Stimulated activated CD8-positive, alpha-beta memory T cell treated with anti-CD3 and anti-CD28 coated beads, Interleukin-7, amount 100 ng/mL, for 48 hours (primary cell): ENCODE data around the gene MORN5.
"Not testable (repeated sequence)": the region's sequence is repeated elsewhere in the genome, so short reads cannot be mapped to it uniquely, and the experiment has no call there.

Experiments used
- DNase-seq, 2 donors: peaks; one replicate each; pipeline ENCODE4 v3.0.0-alpha.2; 2020; ENCODE audit warnings: low read depth in 1 of 2; ENCODE audit errors: extremely low read depth in 1 of 2

MORN5 gene

DNA sequence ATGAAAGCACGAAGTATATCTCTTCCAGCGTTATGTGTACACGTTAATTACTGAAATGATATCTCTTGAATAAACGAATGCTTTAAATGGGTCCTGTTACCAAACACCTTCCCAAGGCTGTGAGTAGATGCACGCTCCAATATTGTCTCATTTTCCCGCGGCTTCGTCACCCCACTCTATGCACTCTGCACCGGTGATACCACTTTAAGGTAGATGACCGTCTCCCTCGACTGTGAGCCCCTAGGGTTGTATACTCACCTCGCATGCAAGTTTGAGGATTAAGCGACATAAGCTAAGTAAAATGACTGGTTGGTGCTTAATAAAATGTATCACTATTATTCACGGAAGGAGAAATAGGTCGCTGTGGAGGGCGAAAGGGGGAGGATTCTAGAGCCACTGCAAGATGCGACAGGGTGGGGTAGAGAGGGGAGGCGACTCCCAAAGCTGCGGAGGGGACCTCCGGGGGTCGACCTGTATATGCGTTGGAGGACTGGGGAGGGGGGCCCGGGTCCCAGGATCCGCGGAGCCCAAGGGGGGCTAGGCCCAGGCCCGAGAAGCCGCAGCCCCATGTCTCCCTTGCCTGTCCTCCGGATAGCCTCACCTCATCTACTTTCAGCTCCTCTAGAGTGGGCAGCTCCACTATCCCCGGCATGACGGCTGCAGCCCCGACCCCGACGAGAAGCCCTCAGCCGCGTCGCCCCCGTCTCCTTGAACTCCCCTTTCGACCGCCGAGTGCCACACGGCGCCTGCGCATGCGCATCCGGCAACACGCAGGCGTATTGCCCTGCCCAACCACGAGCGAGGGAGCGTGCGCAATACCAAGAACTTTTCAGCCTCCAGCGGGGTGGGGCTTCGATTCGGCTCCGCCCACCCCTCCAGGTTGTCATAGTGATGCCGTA lies at the start of gene MORN5, which contains the start of gene NDUFA8:
TSS of gene MORN5 (plus strand) at position 883 of the 899 bp plus-strand sequence. CDS start 65 bp downstream, outside the sequence.
TSS of gene NDUFA8 (minus strand) at position 754 of the 899 bp plus-strand sequence. CDS start at position 652, 102 bp downstream.
- peak; percentile 89 to 90 for DNase-seq

DNA sequence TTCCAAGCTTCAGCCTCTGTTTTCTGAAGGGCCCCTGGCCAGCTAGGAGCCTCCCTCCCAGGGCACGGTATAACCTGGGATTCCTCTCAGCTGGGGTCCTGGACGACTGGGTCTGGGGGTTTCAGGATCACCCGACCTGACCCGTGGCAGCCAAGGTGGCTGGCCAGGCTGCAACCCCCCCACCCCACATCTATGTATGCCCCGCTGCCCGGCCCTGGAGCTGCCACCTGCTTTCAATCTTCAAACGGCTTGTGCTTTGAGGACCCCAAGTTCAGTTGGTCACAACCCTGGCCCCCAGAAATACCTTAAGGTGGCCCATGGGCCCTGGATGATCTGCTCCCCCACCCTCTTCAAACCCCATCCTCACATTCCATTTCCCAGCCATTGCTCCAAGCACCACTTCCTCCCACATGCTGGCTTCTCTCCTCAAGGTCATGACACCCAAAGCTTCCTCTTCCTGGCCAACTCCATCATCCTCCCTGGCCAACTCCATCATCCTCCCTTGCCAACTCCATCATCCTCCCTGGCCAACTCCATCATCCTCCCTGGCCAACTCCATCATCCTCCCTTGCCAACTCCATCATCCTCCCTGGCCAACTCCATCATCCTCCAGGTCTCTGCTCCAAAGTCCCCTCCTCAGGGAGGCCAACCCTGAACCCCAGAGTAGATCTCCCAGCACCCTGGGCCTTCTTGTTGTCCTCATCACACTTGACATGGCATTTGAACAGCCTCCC lies 49.4 kb upstream of the MORN5 start:
- no peak for DNase-seq

DNA sequence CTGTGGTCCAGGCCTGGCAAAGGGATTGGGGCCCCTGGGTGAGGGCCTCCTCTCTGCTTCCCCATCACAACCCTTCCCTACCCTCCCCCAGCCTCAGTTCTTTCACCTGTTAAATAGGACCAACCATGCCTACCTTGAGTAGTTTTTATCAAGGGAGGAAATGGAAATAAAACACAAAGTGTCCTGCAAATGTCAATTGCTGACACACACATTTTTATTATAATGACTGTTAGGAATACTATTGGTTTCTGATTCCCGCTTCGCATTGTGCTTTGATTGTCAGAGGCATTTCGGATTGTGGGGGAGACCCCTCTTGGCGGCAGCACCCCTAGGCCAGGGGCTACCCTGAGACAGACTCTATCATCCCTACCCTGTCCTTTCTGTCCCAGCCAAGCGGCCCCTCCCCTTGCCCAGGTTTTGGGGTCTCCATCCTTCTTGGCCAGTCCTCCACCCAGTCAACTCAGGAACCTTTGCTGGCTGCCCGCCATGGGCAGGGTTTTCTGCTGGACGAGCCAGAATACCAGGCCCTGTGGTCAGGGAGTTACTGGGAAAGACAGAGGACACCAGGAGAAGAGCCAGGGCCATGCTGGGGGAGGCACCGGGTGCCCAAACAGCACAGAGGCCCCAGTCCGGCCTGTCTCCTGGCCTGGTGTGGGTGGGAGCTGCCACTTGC lies 48.2 kb upstream of the MORN5 start:
- no peak for DNase-seq

DNA sequence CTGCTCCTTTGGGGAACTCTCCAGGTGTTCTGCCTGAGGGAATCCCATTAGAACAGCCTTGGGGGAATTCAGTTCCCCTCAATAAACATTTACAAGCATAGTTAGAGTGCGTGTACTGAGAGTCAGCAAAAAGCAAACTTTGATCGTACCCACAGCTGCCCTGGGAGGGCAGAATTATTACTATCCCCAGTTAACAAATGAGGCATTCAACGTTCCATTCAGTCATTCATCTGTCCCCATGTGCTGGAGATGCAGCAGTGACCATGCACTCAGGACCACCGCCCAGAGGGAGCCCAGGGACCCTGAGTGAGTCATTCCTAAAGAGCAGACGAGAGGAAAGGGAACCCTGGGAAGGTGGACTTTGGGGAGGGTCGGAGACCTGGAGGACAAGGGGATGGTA lies 47.5 kb upstream of the MORN5 start:
- no peak for DNase-seq

DNA sequence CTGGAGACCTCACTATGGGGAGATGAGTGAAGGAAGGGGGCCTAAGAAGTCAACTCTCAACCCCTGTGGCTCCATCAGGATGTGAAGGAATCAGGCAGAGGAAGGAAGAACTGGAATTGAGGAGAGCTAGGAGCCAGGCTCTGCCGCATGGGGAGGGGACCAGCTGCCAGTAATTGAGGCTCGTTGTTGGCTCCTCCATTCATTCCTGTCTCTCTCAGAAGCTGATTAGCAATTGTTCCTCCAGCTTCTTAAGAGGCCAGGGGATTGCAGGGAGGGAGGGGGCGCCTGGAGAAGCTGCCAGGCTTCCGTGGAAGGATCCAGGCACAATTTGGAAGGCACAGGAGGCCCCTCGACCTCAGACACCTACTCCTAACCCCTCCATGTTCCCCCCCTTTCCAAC lies 46.1 kb upstream of the MORN5 start:
- no peak for DNase-seq

DNA sequence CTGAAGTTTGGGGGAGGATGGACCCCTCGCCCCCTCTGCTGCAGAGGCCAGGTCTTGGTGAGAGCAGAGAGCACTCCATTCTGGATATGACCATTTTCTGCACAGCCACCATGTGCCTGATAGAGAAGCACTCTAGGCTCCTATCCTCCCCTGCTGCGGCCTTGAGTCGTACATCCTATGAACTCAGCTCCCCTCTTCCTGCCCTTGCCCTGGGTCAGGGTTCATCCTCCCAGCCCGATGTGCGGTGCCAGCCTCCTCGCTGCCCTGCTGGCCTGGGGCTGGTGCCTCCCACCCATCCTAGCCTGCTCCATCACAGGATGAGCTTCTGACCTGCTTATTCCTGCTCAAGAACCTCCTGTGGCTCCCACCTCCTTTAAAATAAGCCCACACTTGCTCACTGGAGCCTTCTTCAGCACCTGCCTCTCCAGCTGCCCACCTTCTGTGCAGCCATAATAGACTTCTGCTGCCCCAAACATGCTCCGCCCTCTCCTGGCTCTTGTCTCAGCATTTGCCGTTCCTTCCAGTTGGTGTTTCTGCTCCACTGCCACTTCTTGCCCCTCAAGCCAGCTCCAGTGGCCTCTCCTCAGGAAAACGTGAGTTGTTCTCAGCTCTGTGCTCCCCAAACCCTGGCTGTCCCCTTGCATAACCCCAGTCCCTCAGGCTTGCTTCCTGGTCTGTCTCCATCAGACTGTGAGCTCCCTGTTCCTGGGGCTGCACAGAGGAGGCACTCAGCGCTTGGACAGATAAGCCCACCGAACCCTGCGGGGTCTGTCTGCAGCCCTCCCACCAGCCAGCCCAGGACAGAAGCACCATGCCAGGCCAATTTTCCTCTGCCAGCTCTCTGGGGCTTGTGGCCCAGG lies 44.3 kb upstream of the MORN5 start:
- no peak for DNase-seq

DNA sequence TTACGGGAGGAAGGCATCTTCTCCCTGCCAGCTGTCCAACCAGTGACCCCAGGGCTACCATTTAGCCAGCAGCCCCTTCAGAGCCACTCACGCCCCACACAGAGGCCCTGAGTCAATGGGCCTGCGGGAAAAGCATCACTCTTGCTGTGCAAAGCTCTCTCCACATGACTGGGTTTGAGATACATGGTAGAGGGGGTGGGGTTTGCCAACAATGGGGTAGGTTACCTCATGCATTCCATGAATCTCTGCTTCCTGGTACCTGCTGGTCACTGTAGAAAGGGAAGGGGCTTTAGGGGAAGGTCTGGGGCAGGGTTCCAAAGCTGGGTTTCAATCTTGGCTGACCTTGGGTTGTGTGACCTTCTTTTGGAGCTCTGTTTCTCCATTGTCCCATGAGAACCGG lies 43.7 kb upstream of the MORN5 start:
- no peak for DNase-seq

DNA sequence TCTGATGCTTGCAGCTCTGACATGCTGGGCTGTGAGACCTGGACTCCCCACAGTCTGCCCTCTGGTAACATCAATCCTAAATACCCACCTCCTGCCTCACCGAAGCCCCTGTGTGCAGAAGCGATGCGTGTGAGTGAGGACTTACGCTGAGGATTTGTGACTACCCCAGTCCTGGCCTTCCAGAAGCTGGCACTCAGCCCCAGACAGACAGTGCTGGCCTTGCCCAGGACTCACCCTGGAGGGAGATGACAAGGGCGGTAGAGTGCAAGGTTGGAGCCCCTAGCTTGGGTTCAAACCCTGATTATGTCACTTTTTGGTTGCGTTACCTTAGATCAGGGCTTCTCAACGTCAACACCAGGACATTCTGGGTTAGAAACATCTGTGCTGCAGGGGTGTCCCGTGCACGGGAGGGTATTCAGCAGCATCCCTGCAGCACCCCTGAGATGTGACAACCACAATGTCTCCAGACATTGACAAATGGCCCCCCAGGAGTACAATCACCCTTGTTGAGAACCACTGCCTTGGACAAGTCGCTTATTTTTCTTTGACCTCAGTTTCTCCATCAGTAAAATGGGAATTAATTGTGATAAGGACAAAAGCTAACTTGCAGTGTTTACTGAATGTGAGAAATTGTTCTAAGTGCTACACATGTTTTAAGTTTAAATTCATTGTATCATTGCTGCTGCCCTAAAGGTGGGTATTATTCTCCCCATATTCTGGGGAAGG lies 43.1 kb upstream of the MORN5 start:
- DNase-seq, result no peak

DNA sequence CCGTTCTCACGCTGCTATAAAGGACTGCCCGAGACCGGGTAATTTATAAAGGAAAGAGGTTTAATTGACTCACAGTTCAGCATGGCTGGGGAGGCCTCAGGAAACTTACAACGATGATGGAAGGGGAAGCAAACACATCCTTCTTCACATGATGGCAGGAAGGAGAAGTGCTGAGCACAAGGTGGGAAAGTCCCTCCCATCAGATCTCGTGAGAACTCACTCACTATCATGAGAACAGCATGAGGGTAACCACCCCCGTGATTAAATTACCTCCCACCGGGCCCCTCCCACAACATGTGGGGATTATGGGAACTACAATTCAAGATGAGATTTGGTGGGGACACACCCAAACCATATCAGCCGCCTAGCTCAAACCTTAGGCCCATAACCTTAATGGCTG lies 42.5 kb upstream of the MORN5 start:
- not testable (repeated sequence) for DNase-seq

DNA sequence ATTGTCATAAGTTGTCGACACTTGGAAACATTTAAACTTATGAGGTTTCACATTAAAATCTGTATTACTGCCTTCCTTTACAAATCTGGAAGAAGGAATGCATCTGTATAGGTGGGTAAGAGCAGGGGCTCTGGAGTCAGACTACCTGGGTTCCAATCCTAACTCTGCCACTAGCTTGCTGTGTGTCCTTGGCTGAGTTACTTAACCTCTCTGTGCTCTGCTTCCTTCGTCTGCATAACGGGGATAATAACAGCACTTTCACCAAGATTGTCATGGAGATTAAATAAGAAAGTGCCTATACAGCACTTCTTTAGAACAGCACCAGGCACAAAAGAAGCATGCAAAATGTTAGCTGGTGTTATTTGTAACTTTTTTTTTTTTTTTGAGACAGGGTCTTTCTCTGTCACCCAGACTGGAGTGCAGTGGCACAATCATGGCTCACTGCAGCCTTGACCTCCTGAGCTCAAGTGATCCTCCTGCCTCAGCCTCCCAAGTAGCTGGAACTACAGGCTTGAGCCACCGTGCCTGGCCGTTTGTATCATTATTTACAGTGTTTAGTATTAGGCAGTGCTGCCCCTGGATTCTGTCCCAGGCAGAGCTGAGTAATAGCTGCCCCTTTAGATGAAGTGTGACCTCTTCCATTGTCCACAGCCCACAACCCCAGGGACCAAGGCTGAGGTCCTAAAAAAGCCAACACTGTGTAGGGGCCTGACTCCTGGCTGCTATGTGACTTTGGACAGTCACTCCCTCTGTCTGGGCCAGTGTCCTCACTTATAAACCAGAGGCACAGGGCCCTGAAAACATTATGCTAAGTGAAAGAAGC lies 41.2 kb upstream of the MORN5 start:
- DNase-seq, result no peak

DNA sequence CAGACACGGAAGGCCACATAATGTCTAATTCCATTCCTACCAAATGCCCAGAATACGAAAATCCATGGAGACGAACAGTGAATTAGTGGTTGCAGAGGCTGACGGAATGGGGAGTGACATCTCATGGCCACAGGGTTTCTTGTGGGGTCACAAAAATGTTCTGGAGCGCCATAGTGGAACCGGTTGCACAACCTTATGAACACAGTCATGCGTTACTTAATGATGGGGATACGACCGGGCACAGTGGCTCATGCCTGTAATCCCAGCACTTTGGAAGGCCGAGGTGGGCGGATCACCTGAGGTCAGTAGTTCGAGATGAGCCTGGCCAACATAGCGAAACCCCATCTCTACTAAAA lies 40.6 kb upstream of the MORN5 start:
- no peak for DNase-seq

DNA sequence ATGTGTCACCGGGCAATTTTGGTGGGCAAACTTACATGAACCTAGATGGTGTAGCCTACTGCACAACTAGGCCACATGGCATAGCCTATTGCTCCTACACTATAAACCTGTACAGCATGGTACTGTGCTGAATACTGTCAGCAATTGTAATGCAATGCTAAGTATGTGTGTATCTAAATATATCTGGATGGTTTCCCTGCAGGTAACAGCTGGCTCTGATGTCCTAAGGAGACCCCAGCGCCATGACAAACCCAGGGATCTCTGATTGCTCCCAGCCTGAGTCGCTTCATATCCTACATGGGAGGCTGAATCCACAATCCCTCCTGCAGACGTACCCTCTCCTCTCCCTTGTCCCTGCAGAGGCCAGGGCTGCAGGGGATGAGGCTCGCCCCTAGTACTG lies 40.0 kb upstream of the MORN5 start:
- no peak for DNase-seq

DNA sequence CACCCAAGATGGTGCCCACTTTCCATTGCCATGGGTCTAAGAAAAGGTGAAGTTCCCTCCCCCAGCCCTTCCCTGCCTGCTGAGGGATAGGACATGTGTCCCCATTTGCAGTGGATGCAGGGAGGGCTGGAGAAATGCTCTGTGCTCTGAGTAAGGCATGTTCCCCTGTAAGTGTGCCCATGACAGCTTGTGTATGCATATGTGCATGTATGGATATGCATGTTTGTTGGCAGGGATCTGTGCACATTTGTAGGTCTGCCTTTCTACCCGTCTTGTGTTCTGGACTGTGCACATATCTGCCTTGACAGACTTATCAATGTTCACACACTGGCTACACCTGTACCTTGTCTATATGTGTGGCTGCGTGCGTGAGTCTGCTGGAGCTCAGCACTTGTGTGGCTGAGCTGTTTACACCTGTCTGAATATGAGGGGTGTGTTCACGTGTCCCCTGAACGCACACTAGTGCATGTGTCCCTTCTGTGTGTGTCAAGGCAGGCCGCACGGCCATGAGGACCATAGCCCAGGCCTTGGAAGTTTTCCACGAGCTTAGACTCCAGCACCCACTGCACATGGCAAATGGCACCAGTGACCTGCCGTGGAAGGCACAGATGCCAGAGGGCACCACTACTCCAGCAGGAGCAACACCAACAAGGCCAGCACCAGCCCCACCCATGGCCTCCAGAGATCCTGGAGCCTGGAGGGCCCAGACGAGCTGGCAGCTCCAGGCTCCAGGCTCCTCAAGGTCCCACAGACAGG lies 39.2 kb upstream of the MORN5 start:
- no peak for DNase-seq

DNA sequence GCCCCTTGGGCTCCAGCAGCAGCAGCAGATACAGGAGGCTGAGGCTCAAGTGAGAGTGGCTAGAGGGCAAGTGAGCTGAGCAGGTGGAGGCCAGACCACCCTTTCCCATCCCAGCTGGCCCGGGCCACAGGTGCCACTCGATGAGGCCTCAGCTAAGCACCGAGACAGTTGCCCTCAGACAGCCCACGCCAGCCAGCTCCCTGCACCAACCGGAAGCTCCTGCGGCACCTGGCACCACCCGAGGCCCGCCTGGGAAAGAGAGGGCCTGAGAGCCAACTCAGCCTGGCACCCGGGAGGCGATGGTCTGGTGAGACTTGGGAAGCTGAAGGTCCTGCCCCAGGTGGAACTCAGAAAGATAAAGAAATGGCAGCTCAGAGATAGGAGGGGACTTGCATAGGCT lies 38.3 kb upstream of the MORN5 start:
- DNase-seq, result no peak

DNA sequence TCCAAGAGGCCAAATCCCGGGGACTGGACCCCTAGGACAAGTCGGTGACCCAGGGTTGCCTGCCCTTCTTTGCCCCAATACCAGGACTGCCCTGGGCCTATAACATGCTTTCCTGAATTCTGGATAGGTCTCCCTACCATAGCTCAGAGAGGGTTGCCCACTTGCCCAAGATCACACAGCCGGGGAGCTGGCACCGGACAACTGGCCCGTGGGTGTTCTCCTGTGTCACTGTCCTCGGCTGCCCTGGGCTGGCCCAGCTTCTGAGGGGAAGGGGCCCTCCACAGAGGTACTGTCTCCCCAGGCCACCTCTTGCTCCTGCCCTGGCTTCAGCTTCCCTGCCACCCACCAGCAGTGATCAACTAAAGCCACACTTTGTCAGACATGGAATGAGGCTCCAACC lies 37.8 kb upstream of the MORN5 start:
- no peak for DNase-seq

DNA sequence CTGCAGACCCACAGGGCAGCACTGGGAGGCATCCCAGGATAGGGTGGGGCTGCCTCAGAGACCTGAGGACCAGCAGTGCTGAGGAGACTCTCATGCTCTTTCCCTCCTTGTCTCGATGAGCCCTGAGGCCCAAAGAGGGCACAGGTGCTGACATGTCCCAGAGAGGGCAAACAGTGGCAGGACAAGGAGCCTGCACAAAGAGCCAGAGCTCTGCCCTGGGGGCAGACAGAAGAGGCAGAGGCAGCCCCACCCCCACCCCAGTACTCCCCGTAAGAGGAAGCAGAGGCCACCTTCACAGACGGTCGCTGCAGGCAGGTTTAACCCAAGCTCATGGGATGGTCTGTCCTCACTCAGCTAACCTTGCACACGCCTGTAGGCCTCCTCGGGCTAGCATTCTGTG lies 37.2 kb upstream of the MORN5 start:
- no peak for DNase-seq

DNA sequence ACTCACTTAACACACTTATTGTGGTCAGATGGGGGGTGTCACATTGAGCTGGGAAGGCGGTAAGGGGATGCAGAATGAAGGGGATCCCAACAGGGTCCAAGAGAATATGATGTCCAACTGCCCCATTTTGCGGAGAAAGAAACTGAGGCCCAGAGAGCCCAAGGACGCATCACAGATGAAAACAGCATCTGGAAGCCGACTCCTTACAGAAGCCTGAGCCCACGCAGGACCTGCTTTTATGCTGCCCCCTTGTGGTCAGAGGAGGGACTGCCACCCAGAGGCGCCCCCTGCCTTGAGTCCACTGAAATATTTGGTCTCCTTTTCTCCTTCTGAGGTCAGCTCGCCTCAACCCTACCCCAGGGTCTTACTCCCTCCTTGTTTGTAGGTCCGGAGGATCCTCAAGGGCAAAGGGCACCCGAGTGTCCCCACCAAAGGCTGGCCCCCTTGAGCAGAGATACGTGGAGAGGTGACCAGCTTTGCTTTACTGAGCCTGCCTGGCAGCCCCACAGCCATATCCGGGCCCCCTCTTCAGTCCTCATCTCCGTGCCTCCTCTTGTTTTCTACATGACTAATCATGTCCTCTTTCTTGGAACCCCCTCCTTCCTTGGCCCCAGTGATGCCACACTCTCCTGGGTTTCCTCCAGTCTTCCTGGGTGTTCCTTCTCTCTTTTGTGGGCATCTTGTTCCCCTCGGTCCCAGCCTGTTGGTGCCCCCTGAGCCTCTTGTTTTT lies 36.6 kb upstream of the MORN5 start:
- peak; percentile 23 to 51 for DNase-seq

DNA sequence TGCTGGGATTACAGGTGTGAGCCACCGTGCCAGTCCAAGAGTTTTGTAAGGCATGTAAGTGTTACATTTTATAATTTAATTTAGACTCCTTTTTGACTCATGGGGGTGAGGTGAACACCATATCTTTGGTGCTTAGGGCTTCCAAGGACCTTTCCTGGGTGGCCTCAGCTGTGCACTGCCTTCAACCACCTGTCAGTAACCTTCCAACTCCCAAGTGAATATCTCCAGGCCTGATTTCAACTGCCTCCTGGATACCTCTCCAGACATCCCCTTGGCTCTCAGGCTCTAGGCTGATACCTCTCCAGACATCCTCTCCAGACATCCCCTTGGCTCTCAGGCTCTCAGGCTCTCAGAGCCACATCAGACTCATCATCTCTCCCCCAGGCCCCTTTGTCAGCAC lies 35.7 kb upstream of the MORN5 start:
- DNase-seq, result no peak
